Measurements from ENCODE around the gene TNS1. TPM values are rescaled to one million over a fixed set of nuclear protein-coding genes. Genes with fewer than 3 reads are reported as not detected.

Gene TNS1
- total RNA-seq, 2 experiments from 2014 or later: 0.92 to 0.97 TPM

- no peaks in the 10 kb centered on the region for H3K36me3 Mint-ChIP-seq
- DNase-seq: no peak
- ChIA-PET CTCF (no interaction called here), POLR2A (no interaction called here)
- no peaks in the 10 kb centered on the region for H3K4me1 Mint-ChIP-seq (ENCODE audit: low read depth)
- H3K27ac Mint-ChIP-seq: no peak overlapping the region
- peaks cover 18% of the 10 kb centered on the region for H3K27me3 Mint-ChIP-seq
- H3K9me3 Mint-ChIP-seq: no peaks in the 10 kb centered on the region
- H3K4me3 Mint-ChIP-seq: no peak overlapping the region
- intact Hi-C loops (cut with micrococcal nuclease): loop anchor here (10.0 kb wide), 1 partner anchor 78 kb away; no protein-coding TSS in a partner anchor
These were observed 95.5 kb downstream of the TNS1 start for GRCh38 chr2:217907266-217907665.

GRCh38 chr2:217906798-217907197, 96.0 kb downstream of the TNS1 start:
- Mint-ChIP-seq H3K36me3 (no peaks in the 10 kb centered on the region), H3K4me1 (ENCODE audit: low read depth) (no peaks in the 10 kb centered on the region), H3K4me3 (no peak overlapping the region), H3K27ac (no peak overlapping the region), H3K27me3 (peaks cover 18% of the 10 kb centered on the region), H3K9me3 (no peaks in the 10 kb centered on the region)
- no peak for DNase-seq
- CTCF ChIA-PET: no interaction called here
- POLR2A ChIA-PET: no interaction called here
- intact Hi-C loops (cut with micrococcal nuclease): loop anchor here (10.0 kb wide), 1 partner anchor 78 kb away; no protein-coding TSS in a partner anchor

GRCh38 chr2:217905896-217906295, 96.9 kb downstream of the TNS1 start:
- Mint-ChIP-seq H3K27ac (no peak overlapping the region), H3K4me1 (ENCODE audit: low read depth) (no peaks in the 10 kb centered on the region), H3K27me3 (peaks cover 18% of the 10 kb centered on the region), H3K36me3 (no peaks in the 10 kb centered on the region), H3K4me3 (no peak overlapping the region), H3K9me3 (no peaks in the 10 kb centered on the region)
- intact Hi-C loops (cut with micrococcal nuclease): loop anchor here (10.0 kb wide), 1 partner anchor 79 kb away; no protein-coding TSS in a partner anchor
- DNase-seq: no peak
- ChIA-PET POLR2A (no interaction called here), CTCF (no interaction called here)

- POLR2A ChIA-PET: no interaction called here
- Mint-ChIP-seq H3K27ac (no peak overlapping the region), H3K27me3 (peaks cover 18% of the 10 kb centered on the region)
These were observed 97.4 kb downstream of the TNS1 start for GRCh38 chr2:217905395-217905794.

GRCh38 chr2:217904614-217904965, 98.2 kb downstream of the TNS1 start:
- ChIA-PET POLR2A (no interaction called here), CTCF (interaction anchor here (1.4 kb wide), 1 partner anchor 17 kb away, joined by 3 read pairs; no protein-coding TSS in a partner anchor)
- intact Hi-C loops (cut with micrococcal nuclease): loop anchor here (10.0 kb wide), 1 partner anchor 80 kb away; no protein-coding TSS in a partner anchor
- Mint-ChIP-seq H3K27me3 (peaks cover 18% of the 10 kb centered on the region), H3K4me3 (no peak overlapping the region), H3K27ac (no peak overlapping the region), H3K4me1 (ENCODE audit: low read depth) (no peaks in the 10 kb centered on the region), H3K9me3 (no peaks in the 10 kb centered on the region), H3K36me3 (no peaks in the 10 kb centered on the region)
- no peak for DNase-seq

More at GRCh38 chr2:217905395-217905794, 97.4 kb downstream of the TNS1 start:
- no peaks in the 10 kb centered on the region for H3K36me3 Mint-ChIP-seq
- H3K9me3 Mint-ChIP-seq: no peaks in the 10 kb centered on the region
- CTCF ChIA-PET: no interaction called here
- no peaks in the 10 kb centered on the region for H3K4me1 Mint-ChIP-seq (ENCODE audit: low read depth)
- no peak for DNase-seq
- intact Hi-C loops (cut with micrococcal nuclease): loop anchor here (10.0 kb wide), 1 partner anchor 79 kb away; no protein-coding TSS in a partner anchor
- no peak overlapping the region for H3K4me3 Mint-ChIP-seq

GRCh38 chr2:217903859-217904613, 98.8 kb downstream of the TNS1 start:
- POLR2A ChIA-PET: no interaction called here
- H3K27ac Mint-ChIP-seq: no peak overlapping the region
- no peak for DNase-seq
- CTCF ChIA-PET: interaction anchor here (1.4 kb wide), 1 partner anchor 17 kb away, joined by 3 read pairs; no protein-coding TSS in a partner anchor
- H3K4me3 Mint-ChIP-seq: no peak overlapping the region
- intact Hi-C loops (cut with micrococcal nuclease): loop anchor here (10.0 kb wide), 1 partner anchor 81 kb away; no protein-coding TSS in a partner anchor
- peaks cover 18% of the 10 kb centered on the region for H3K27me3 Mint-ChIP-seq
- no peaks in the 10 kb centered on the region for H3K36me3 Mint-ChIP-seq
- no peaks in the 10 kb centered on the region for H3K4me1 Mint-ChIP-seq (ENCODE audit: low read depth)
- no peaks in the 10 kb centered on the region for H3K9me3 Mint-ChIP-seq

- Mint-ChIP-seq H3K36me3 (no peaks in the 10 kb centered on the region), H3K4me3 (no peak overlapping the region), H3K27ac (no peak overlapping the region), H3K27me3 (peaks cover 18% of the 10 kb centered on the region), H3K4me1 (ENCODE audit: low read depth) (no peaks in the 10 kb centered on the region), H3K9me3 (no peaks in the 10 kb centered on the region)
- ChIA-PET POLR2A (no interaction called here), CTCF (interaction anchor here (1.4 kb wide), 1 partner anchor 16 kb away, joined by 3 read pairs; no protein-coding TSS in a partner anchor)
- intact Hi-C loops (cut with micrococcal nuclease): loop anchor here (10.0 kb wide), 1 partner anchor 82 kb away; no protein-coding TSS in a partner anchor
- DNase-seq: no peak
These were observed 99.5 kb downstream of the TNS1 start for GRCh38 chr2:217903142-217903858.

GRCh38 chr2:217902379-217903141, 100.2 kb downstream of the TNS1 start:
- Mint-ChIP-seq H3K4me3 (no peak overlapping the region), H3K9me3 (no peaks in the 10 kb centered on the region), H3K36me3 (no peaks in the 10 kb centered on the region), H3K27me3 (peaks cover 16% of the 10 kb centered on the region), H3K27ac (no peak overlapping the region), H3K4me1 (ENCODE audit: low read depth) (no peaks in the 10 kb centered on the region)
- ChIA-PET CTCF (interaction anchor here (1.0 to 1.1 kb wide), 2 partner anchors 117 to 1172 kb away, joined by 3 read pairs; no protein-coding TSS in a partner anchor), POLR2A (no interaction called here)
- peak; percentile 26 for DNase-seq
- intact Hi-C loops (cut with micrococcal nuclease): loop anchor here (10.0 kb wide), 1 partner anchor 82 kb away; no protein-coding TSS in a partner anchor

GRCh38 chr2:217901835-217902378, 100.9 kb downstream of the TNS1 start:
- ChIA-PET POLR2A (no interaction called here), CTCF (interaction anchor here (1.0 to 1.1 kb wide), 2 partner anchors 116 to 1171 kb away, joined by 3 read pairs; no protein-coding TSS in a partner anchor)
- Mint-ChIP-seq H3K4me3 (no peak overlapping the region), H3K27me3 (peaks cover 14% of the 10 kb centered on the region), H3K4me1 (ENCODE audit: low read depth) (no peaks in the 10 kb centered on the region), H3K27ac (no peak overlapping the region), H3K9me3 (no peaks in the 10 kb centered on the region), H3K36me3 (no peaks in the 10 kb centered on the region)
- intact Hi-C loops (cut with micrococcal nuclease): loop anchor here (10.0 kb wide), 1 partner anchor 83 kb away; no protein-coding TSS in a partner anchor
- no peak for DNase-seq

GRCh38 chr2:217901400-217901799, 101.4 kb downstream of the TNS1 start:
- ChIA-PET CTCF (interaction anchor here (1.0 to 1.1 kb wide), 2 partner anchors 116 to 1170 kb away, joined by 3 read pairs; no protein-coding TSS in a partner anchor), POLR2A (no interaction called here)
- peaks cover 11% of the 10 kb centered on the region for H3K27me3 Mint-ChIP-seq
- intact Hi-C loops (cut with micrococcal nuclease): loop anchor here (10.0 kb wide), 1 partner anchor 83 kb away; no protein-coding TSS in a partner anchor
- no peaks in the 10 kb centered on the region for H3K4me1 Mint-ChIP-seq (ENCODE audit: low read depth)
- no peak overlapping the region for H3K27ac Mint-ChIP-seq
- DNase-seq: no peak
- H3K9me3 Mint-ChIP-seq: no peaks in the 10 kb centered on the region
- no peak overlapping the region for H3K4me3 Mint-ChIP-seq
- no peaks in the 10 kb centered on the region for H3K36me3 Mint-ChIP-seq

GRCh38 chr2:217900780-217901360, 101.9 kb downstream of the TNS1 start:
- intact Hi-C loops (cut with micrococcal nuclease): loop anchor here (10.0 kb wide), 1 partner anchor 84 kb away; no protein-coding TSS in a partner anchor
- no peak for DNase-seq
- H3K9me3 Mint-ChIP-seq: no peaks in the 10 kb centered on the region
- ChIA-PET CTCF (no interaction called here), POLR2A (no interaction called here)
- no peak overlapping the region for H3K4me3 Mint-ChIP-seq
- no peaks in the 10 kb centered on the region for H3K4me1 Mint-ChIP-seq (ENCODE audit: low read depth)
- H3K27me3 Mint-ChIP-seq: peaks cover 9% of the 10 kb centered on the region
- no peak overlapping the region for H3K27ac Mint-ChIP-seq
- H3K36me3 Mint-ChIP-seq: no peaks in the 10 kb centered on the region
